Naive thymus-derived CD4-positive, alpha-beta T cell (primary cell): ENCODE data around the gene FIG4. TPM values are rescaled to one million over a fixed set of nuclear protein-coding genes. Genes with fewer than 3 reads are reported as not detected.

Source experiments
- ATAC-seq: fragments of 150-1000 bp; cut with Tn5 transposase; 2 replicates; pipeline ENCODE4 v1.10.0; 2021; ENCODE audit warnings: mild to moderate bottlenecking, moderate library complexity
- CTCF ChIA-PET: fragments of 350-600 bp; sonication (Branson Sonifier 250); formaldehyde crosslinking; loops from one replicate; lab custom pipeline; 2021; ENCODE audit warnings: antibody characterized with exemption; lab: Charles Lee
- POLR2A ChIA-PET: fragments of 350-600 bp; sonication (Branson Sonifier 250); formaldehyde crosslinking; loops from one replicate; lab custom pipeline; 2021; ENCODE audit warnings: antibody characterized with exemption, inconsistent platforms; lab: Charles Lee
- DNase-seq, 9 donors: peaks; one replicate each; pipeline versions ENCODE4 v3.0.0 to v3.0.0-alpha.2; 2020 to 2022; ENCODE audit warnings: mixed read lengths in 1 of 9
- H3K27ac ChIP-seq: one replicate; pipeline ENCODE4 v1.7.0; 2013; ENCODE audit warnings: mild to moderate bottlenecking, low read depth, low read length, moderate library complexity
- H3K27me3 ChIP-seq, 2 donors: one replicate each; pipeline ENCODE4 v1.7.0; 2013; ENCODE audit warnings: low read length in 2 of 2, mild to moderate bottlenecking in 2 of 2, moderate library complexity in 2 of 2; ENCODE audit not compliant: control insufficient read depth in 2 of 2, insufficient read depth in 2 of 2
- H3K36me3 ChIP-seq, 3 experiments: 1 replicate in 2 of 3; 2 replicates in 1 of 3; pipeline ENCODE4 v1.7.0; 2013; ENCODE audit warnings: low read length in 3 of 3, mild to moderate bottlenecking in 3 of 3, moderate library complexity in 1 of 3; ENCODE audit not compliant: insufficient read depth in 3 of 3, control insufficient read depth in 2 of 3
- H3K4me1 ChIP-seq, 2 donors: one replicate each; pipeline ENCODE4 v1.7.0; 2013; ENCODE audit warnings: low read length in 2 of 2, mild to moderate bottlenecking in 2 of 2, moderate library complexity in 1 of 2; ENCODE audit not compliant: control insufficient read depth in 2 of 2, insufficient read depth in 2 of 2
- H3K4me3 ChIP-seq: 2 replicates; pipeline ENCODE4 v1.7.0; 2013; ENCODE audit warnings: mild to moderate bottlenecking, low read length
- H3K9me3 ChIP-seq, 3 experiments: 1 replicate in 2 of 3; 2 replicates in 1 of 3; pipeline ENCODE4 v1.7.0; 2013; ENCODE audit warnings: low read length in 3 of 3; ENCODE audit not compliant: control insufficient read depth in 2 of 3
- H3K27ac Mint-ChIP-seq, 9 donors: one replicate each; pipeline ENCODE4 v1.8.0; 2020 to 2022; ENCODE audit warnings: mixed read lengths in 9 of 9, mild to moderate bottlenecking in 8 of 9, moderate library complexity in 5 of 9, inconsistent platforms in 2 of 9
- H3K27me3 Mint-ChIP-seq, 5 donors: one replicate each; pipeline ENCODE4 v1.8.0; 2021 to 2022; ENCODE audit warnings: mixed read lengths in 5 of 5, mild to moderate bottlenecking in 1 of 5
- H3K36me3 Mint-ChIP-seq, 5 donors: one replicate each; pipeline ENCODE4 v1.8.0; 2020 to 2022; ENCODE audit warnings: mixed read lengths in 5 of 5, mild to moderate bottlenecking in 3 of 5, inconsistent platforms in 1 of 5
- H3K4me1 Mint-ChIP-seq, 7 donors: one replicate each; pipeline ENCODE4 v1.8.0; 2020 to 2022; ENCODE audit warnings: mixed read lengths in 7 of 7, mild to moderate bottlenecking in 3 of 7, inconsistent platforms in 1 of 7
- H3K4me3 Mint-ChIP-seq, 10 donors: one replicate each; pipeline ENCODE4 v1.8.0; 2020 to 2022; ENCODE audit warnings: mild to moderate bottlenecking in 10 of 10, mixed read lengths in 10 of 10, moderate library complexity in 6 of 10, inconsistent platforms in 2 of 10
- H3K9me3 Mint-ChIP-seq, 11 donors: one replicate each; pipeline ENCODE4 v1.8.0; 2020 to 2022; ENCODE audit warnings: mixed read lengths in 11 of 11, mild to moderate bottlenecking in 4 of 11, inconsistent platforms in 1 of 11, moderate library complexity in 1 of 11
- intact Hi-C, 2 donors: fragments of 100-400 bp; cut with micrococcal nuclease; formaldehyde crosslinking; loops; one replicate each; pipeline ENCODE4 v1.15.1; 2023
- polyA plus RNA-seq, 2 donors: library from polyadenylated mRNA; unstranded; fragments of 300-500 nt; fragmentation: Illumina TruSeq; gene quantifications; one replicate each; pipeline ENCODE4 v1.2.3, GENCODE V29; 2021
- total RNA-seq, 6 experiments: library from RNA in 5 of 6; stranded (reverse) in 5 of 6; gene quantifications; 1 replicate in 5 of 6; 2 replicates in 1 of 6; pipeline ENCODE4 v1.2.3 and lab custom pipeline; 2021 to 2026

FIG4 gene
- total and polyA plus RNA-seq, 7 experiments from 2014 or later, result 6.8 to 16.5 (median 13.4) TPM

DNA sequence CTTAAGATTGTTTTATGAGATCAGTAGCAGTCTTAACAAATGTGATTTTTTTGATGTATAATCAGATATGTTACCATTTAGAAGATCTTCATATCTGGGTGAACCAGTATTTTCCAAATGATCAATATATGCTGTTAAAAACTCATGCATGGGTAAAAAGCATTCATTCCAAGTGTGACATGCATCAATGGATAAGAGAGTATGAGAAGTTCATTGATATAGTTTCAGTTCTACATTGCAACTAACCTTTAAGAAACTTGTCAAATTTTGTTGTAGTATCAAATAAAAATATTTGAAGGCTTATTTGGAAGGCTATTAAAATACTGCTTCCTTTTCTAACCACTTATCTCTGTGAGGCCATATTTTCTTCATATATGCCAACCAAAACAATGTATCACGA is 117.7 kb downstream of the FIG4 start:
- Mint-ChIP-seq H3K4me1 (peaks cover 0 to 2% (median 0%) of the 10 kb centered on the region in 7 donors), H3K4me3 (no peak overlapping the region), H3K27me3 (no peaks in the 10 kb centered on the region), H3K36me3 (peaks cover 3 to 55% (median 17%) of the 10 kb centered on the region in 5 donors), H3K9me3 (peaks cover 0 to 2% (median 0%) of the 10 kb centered on the region in 11 donors), H3K27ac (no peak overlapping the region)
- Histone ChIP-seq H3K27me3 (no peaks in the 10 kb centered on the region), H3K4me1 (no peaks in the 10 kb centered on the region), H3K4me3 (no peak overlapping the region), H3K9me3 (no peaks in the 10 kb centered on the region), H3K36me3 (no peaks in the 10 kb centered on the region), H3K27ac (no peak overlapping the region)
- no peak for DNase-seq
- POLR2A ChIA-PET, result no interaction called here
- no peak for ATAC-seq
- CTCF ChIA-PET, result no interaction called here
- intact Hi-C loops, result no loop called here

DNA sequence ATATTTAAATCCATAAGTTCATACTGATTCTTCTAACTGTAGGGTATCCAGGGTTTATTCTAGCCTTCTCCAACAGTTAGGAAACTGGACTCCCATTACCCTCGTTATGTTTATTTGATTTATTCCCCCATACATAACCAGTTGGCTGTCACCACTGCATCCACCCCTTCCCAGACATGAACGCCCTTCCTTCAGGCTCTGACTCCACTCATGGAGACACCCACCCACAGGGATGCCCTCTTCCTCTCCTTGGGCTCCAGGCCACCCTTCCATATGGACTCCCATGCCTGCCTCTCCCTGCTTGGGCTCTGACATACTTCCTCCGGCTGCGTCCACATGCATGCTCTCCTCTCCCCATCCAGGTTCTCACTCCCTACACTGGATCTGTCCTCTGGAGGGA is 124.0 kb downstream of the FIG4 start:
- Mint-ChIP-seq H3K27me3 (no peaks in the 10 kb centered on the region), H3K4me3 (no peak overlapping the region), H3K9me3 (no peaks in the 10 kb centered on the region), H3K4me1 (peaks cover 0 to 2% (median 0%) of the 10 kb centered on the region in 7 donors), H3K36me3 (peaks cover 2 to 30% (median 20%) of the 10 kb centered on the region in 5 donors), H3K27ac (no peak overlapping the region)
- Histone ChIP-seq H3K27me3 (no peaks in the 10 kb centered on the region), H3K9me3 (no peaks in the 10 kb centered on the region), H3K4me3 (no peak overlapping the region), H3K4me1 (no peaks in the 10 kb centered on the region), H3K27ac (no peak overlapping the region), H3K36me3 (no peaks in the 10 kb centered on the region)
- ATAC-seq (no peak), DNase-seq (no peak)
- intact Hi-C loops, result no loop called here
- ChIA-PET POLR2A (no interaction called here), CTCF (no interaction called here)

DNA sequence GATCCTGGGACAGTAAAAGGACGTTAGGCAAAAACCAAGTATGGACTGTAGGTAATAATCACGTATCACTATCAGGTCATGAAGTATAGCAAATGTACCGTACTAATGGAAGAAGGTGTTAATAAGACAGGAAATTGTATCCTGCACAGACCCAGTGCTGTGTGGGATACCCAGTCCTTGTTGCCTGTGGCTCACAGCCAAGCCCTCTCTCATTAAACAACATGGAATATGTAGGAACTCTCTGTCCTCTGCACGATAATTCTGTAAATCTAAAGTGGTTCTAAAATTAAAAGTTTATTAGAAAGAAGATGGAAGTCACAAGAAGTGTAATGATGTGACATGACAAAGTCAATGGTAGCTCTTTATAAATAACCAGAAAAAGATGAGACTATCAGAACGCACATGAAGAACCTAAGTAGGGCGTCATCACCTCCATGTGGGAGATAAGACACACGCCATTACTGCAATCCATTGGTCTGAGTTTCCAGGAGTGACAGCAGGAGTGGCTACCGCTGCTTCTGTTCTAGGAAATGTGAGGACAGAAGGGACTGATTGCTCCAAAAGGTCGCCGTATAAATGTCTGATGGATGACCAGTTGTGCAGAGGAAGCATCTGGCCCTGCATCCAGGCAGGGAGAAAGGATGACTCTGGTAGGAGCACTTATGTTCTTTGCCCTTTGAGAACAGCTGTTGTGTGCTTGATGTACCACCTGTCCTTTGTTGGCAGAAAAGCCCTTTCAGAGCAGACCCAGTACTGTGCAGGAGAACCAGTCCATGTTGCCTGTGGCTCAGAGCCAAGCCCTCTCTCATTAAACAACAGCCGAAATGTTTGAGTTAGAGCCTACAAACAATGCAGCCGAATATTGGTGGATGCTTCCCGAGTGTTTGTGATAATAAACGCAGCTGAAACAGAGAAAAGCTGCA is 125.6 kb downstream of the FIG4 start:
- no peak overlapping the region for H3K27ac ChIP-seq
- Mint-ChIP-seq H3K9me3 (no peaks in the 10 kb centered on the region), H3K36me3 (peaks cover 2 to 37% (median 22%) of the 10 kb centered on the region in 5 donors), H3K27me3 (no peaks in the 10 kb centered on the region), H3K27ac (no peak overlapping the region), H3K4me1 (peaks cover 0 to 5% (median 0%) of the 10 kb centered on the region in 7 donors), H3K4me3 (no peak overlapping the region)
- no peaks in the 10 kb centered on the region for H3K36me3 ChIP-seq
- ChIA-PET CTCF (interaction anchor here (0.6 kb wide), 1 partner anchor 667 kb away, joined by 3 read pairs; no protein-coding TSS in a partner anchor), POLR2A (no interaction called here)
- no peak for DNase-seq
- intact Hi-C loops, result no loop called here
- H3K9me3 ChIP-seq, result no peaks in the 10 kb centered on the region
- no peak overlapping the region for H3K4me3 ChIP-seq
- no peak for ATAC-seq
- no peaks in the 10 kb centered on the region for H3K4me1 ChIP-seq
- H3K27me3 ChIP-seq, result no peaks in the 10 kb centered on the region

DNA sequence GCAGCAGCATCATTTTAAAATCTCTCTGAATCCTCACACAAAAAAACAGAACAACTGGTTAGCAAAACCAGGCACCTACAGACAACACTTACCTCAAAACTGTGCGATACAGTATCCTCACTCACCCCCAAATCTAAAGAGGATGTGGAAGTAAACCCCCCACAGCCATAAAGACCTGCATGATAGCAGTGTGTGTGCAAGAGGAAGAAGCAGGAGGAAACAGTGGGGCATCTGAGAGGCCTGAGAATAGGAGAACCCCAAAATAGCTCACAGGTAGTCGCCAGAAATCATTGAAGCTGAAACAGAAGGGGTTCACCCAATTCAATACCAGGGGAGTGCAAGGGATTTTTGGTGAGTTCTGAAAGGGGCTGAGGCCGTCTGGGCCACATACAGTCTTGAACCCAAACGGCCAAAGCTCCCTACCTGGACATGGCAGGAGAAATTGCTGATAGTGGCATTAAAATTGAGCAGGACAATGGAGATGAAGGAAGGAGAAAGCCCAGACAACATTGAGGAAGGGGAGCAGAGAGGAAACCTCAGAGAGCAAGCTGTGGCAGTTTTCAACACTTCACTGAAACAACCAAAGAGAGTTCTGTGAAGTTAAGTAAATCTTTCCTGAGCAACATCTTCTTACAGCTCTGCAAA is 129.7 kb downstream of the FIG4 start:
- ChIA-PET CTCF (no interaction called here), POLR2A (interaction anchor here (0.5 kb wide), 1 partner anchor 72 kb away, joined by 3 read pairs; no protein-coding TSS in a partner anchor)

DNA sequence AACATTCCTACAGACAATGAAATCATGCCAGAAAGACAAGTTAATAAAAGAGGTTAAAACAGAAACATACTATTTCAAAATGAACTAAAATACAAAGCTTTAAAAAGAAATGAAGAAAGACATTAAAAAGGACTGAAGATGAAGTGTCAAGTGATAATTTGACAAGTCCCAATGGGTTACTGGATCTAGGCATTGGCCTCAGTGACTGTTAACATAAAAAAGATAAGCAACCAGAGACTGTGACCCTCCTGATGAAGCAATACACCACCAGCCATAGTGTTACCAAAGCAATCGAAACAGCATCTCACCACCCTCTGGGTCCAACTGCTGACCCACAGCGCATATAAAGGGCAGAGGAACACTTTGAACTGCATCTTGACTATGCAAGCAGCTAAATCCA is 130.3 kb downstream of the FIG4 start:
- ATAC-seq (no peak), DNase-seq (no peak)
- H3K4me1 ChIP-seq, result no peaks in the 10 kb centered on the region
- Mint-ChIP-seq H3K27ac (no peak overlapping the region), H3K9me3 (no peaks in the 10 kb centered on the region), H3K27me3 (no peaks in the 10 kb centered on the region), H3K4me3 (no peak overlapping the region), H3K4me1 (peaks cover 0 to 5% (median 0%) of the 10 kb centered on the region in 7 donors), H3K36me3 (peaks cover 3 to 48% (median 34%) of the 10 kb centered on the region in 5 donors)
- H3K4me3 ChIP-seq, result no peak overlapping the region
- H3K27me3 ChIP-seq, result no peaks in the 10 kb centered on the region
- H3K27ac ChIP-seq, result no peak overlapping the region
- intact Hi-C loops, result no loop called here
- CTCF ChIA-PET, result no interaction called here
- peaks cover 0 to 11% (median 5%) of the 10 kb centered on the region in 3 experiments for H3K36me3 ChIP-seq
- no peaks in the 10 kb centered on the region for H3K9me3 ChIP-seq
- POLR2A ChIA-PET, result no interaction called here

More for the DNA sequence above, 129.7 kb downstream of the FIG4 start:
- Histone ChIP-seq H3K36me3 (peaks cover 0 to 11% (median 5%) of the 10 kb centered on the region in 3 experiments), H3K27ac (no peak overlapping the region), H3K4me1 (no peaks in the 10 kb centered on the region), H3K9me3 (no peaks in the 10 kb centered on the region), H3K27me3 (no peaks in the 10 kb centered on the region), H3K4me3 (no peak overlapping the region)
- H3K27ac Mint-ChIP-seq, result peak overlapping the region in 1 of 9 donors; percentile 14
- no peaks in the 10 kb centered on the region for H3K9me3 Mint-ChIP-seq
- intact Hi-C loops, result no loop called here
- no peak overlapping the region for H3K4me3 Mint-ChIP-seq
- H3K36me3 Mint-ChIP-seq, result peaks cover 0 to 48% (median 33%) of the 10 kb centered on the region in 5 donors
- H3K27me3 Mint-ChIP-seq, result no peaks in the 10 kb centered on the region
- DNase-seq (no peak), ATAC-seq (no peak)
- H3K4me1 Mint-ChIP-seq, result peaks cover 0 to 5% (median 0%) of the 10 kb centered on the region in 7 donors

DNA sequence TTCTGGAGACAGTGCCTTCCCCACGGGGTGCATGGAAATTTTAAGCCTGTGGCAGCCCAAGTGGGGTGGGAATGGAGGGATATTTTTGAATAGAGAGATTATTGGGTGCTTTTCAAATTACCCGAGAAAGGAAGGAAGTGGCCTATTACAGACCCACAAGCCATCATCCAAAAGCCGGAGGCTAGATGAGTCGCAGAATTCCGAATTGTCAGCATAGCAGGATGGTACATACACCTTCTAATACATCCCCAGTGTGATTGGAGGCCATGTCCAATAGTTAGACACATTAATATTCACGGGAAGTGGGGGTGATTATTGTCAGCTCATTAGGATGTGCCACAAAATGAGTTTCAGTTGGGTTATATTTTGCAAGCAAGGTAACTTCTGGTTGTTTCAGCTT is 133.0 kb downstream of the FIG4 start:
- H3K27ac Mint-ChIP-seq, result no peak overlapping the region
- H3K9me3 ChIP-seq, result no peaks in the 10 kb centered on the region
- no peak overlapping the region for H3K4me3 Mint-ChIP-seq
- DNase-seq, result no peak
- ATAC-seq, result no peak
- peaks cover 0 to 13% (median 3%) of the 10 kb centered on the region in 11 donors for H3K9me3 Mint-ChIP-seq
- H3K4me3 ChIP-seq, result no peak overlapping the region
- CTCF ChIA-PET, result no interaction called here
- H3K27ac ChIP-seq, result no peak overlapping the region
- H3K4me1 Mint-ChIP-seq, result peaks cover 0 to 5% (median 0%) of the 10 kb centered on the region in 7 donors
- no peaks in the 10 kb centered on the region for H3K27me3 Mint-ChIP-seq
- POLR2A ChIA-PET, result no interaction called here
- intact Hi-C loops, result no loop called here
- H3K36me3 ChIP-seq, result peaks cover 0 to 11% (median 5%) of the 10 kb centered on the region in 3 experiments
- H3K36me3 Mint-ChIP-seq, result peaks cover 4 to 67% (median 57%) of the 10 kb centered on the region in 5 donors
- no peaks in the 10 kb centered on the region for H3K27me3 ChIP-seq
- no peaks in the 10 kb centered on the region for H3K4me1 ChIP-seq
